GM21737 (cell line): ENCODE data around the gene ASXL3.

Experiments
- ATAC-seq: cut with Tn5 transposase; IDR thresholded peaks from one replicate; pipeline ENCODE4 v1.9.1; 2021; ENCODE audit warnings: mild to moderate bottlenecking, moderate library complexity; ENCODE audit not compliant: unreplicated experiment

The ASXL3 gene

DNA sequence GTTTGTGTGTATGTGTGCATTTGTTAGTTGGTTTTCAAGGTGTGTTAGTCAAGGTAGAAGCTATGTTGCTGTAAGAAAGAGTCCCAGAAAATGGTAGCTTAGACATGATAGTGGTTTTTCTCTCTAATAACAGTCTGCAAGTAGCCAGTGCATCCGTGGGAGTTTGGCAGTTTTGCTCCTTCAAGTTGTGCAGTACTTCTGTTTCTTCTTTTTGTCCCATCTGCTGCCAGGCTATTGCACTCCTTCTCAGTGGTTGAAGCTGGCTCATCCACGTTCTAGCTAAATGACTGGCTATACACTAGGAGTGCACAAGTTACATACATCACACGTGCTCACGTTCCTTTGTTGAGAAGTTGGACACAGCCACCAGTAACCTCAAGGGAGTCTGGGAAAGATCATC, 134.7 kb downstream of the ASXL3 start:
- no peak for ATAC-seq

- no peak for ATAC-seq
Observed at GRCh38 chr18:33716061-33716683, 138.2 kb downstream of the ASXL3 start.

GRCh38 chr18:33717339-33717738, 139.3 kb downstream of the ASXL3 start:
- no peak for ATAC-seq

DNA sequence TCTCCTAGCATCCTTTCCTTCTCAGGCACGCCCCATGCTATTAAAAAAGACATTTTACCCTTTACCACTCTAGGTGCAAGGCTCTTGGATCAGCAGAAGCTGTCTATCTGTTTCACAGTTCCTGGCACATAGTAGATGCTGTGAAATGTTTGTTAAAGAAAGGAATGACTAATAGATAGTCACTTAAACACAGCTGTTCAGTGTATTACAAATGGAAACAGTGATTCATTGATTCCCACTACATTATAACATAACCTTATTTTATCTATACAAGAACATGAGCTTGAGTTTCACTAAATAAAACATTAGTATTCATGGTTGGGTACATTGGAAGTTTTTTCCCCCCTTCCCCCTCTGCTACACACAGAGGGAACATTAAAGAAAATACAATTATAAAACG, 142.1 kb downstream of the ASXL3 start:
- no peak for ATAC-seq

DNA sequence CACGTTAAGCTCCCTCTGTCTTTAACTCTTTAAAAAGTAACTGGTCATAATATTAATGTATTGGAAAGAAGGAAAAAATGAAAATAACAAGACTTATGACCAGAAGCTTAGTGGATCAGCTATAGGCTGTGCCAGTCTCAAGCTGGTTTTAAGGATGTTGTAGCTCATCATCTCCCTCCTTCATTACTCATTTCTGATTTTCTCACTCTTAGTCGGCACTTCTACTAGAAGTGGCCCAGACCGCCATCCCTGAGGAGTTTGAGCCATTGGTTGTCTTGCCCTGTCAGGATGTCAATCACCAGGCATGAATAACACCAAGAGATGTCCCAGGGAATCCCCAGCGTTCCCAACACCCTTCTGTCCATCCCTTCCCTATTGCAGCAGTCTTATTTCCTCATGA, 151.5 kb downstream of the ASXL3 start:
- ATAC-seq: no peak

GRCh38 chr18:33733376-33733775, 155.4 kb downstream of the ASXL3 start:
- ATAC-seq: no peak

GRCh38 chr18:33735428-33735827, 157.4 kb downstream of the ASXL3 start:
- ATAC-seq: no peak

- ATAC-seq: no peak
Observed at GRCh38 chr18:33741760-33742159, 163.7 kb downstream of the ASXL3 start.

DNA sequence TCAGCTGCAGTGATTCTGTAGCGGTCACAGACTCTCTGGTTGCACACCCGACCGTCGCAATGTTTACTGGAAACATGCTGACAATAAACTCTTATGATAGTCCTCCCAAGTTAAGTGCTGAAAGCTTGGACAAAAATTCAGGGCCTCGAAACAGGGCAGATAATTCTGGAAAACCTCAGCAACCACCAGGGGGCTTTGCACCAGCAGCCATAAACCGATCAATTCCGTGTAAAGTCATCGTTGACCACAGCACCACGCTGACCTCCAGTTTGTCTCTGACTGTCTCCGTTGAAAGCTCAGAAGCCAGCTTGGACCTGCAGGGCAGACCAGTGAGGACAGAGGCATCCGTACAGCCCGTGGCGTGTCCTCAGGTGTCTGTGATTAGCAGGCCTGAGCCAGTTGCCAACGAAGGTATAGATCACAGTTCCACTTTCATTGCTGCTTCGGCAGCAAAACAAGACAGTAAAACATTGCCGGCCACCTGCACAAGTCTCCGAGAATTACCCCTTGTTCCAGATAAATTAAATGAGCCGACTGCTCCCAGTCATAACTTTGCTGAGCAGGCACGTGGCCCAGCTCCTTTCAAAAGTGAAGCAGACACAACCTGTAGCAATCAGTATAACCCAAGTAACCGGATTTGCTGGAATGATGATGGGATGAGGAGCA, 166.1 kb downstream of the ASXL3 start:
- no peak for ATAC-seq

- ATAC-seq: no peak
Observed at GRCh38 chr18:33745151-33745795, 167.3 kb downstream of the ASXL3 start.

DNA sequence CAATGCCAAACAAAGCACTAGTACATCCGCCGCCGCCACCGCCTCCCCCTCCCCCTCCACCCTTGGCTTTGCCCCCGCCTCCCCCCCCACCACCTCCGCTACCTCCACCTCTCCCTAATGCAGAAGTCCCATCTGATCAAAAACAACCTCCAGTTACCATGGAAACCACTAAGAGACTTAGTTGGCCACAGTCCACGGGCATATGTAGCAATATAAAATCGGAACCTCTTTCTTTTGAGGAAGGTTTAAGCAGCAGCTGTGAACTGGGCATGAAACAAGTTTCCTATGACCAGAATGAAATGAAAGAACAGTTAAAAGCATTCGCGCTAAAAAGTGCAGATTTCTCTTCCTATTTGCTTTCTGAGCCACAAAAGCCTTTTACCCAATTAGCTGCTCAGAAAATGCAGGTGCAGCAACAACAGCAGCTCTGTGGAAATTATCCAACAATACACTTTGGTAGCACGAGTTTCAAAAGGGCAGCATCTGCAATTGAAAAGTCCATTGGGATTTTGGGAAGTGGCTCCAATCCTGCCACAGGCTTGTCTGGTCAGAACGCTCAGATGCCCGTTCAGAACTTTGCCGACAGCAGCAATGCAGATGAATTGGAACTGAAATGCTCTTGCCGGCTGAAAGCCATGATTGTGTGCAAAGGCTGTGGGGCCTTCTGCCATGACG, 168.0 kb downstream of the ASXL3 start:
- no peak for ATAC-seq

- ATAC-seq: no peak
Observed at GRCh38 chr18:33749834-33750233, 171.8 kb downstream of the ASXL3 start.

DNA sequence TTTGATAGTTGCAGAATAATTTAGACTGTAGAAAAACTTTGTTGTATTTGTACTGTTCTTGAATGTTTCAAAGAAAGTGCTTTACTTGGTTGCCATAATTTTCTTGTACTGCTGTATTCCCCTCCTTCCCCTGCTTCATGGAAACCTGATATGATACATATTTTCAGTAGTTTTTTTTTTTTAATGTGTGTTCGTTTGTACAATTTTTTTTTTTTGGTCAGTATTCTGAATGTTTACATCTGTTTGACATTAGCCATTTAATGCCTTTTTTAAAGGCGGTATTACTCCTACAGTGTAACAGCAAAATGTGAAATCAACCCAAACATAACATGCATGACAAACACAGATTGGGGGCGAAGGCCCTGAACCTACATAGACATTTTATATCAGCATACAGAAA, 172.3 kb downstream of the ASXL3 start:
- ATAC-seq: no peak

GRCh38 chr18:33751613-33752221, 173.7 kb downstream of the ASXL3 start:
- no peak for ATAC-seq

GRCh38 chr18:33755391-33755790, 177.4 kb downstream of the ASXL3 start:
- no peak for ATAC-seq

DNA sequence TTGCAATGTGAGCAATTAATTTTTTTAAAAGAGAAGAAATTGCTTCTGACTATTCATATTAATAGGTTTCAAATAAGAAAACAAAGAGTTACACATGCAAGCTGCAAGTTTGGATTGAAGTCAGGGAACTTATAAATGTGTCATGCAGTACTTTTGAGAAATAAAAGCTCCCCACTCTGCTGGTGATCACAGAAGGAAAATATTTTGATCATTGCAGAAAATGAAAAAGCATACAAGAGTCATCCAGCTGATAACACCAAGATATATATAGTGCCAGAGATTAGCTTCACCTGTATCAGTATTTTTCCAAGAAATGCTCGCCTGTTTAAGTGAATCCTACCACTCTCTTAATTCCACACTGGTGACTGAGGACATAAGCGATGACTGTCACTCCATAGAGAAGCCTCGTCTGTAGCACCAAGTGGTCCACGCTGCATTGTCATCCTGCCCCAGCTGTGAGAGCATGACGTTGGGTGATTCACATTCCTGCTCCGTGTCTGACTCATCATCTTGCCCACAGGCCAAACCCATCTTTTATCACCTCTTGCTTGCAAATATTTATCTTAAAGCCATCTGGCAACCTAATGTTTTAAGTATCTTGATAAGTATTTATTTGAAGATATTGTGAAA, 178.0 kb downstream of the ASXL3 start:
- ATAC-seq: no peak

DNA sequence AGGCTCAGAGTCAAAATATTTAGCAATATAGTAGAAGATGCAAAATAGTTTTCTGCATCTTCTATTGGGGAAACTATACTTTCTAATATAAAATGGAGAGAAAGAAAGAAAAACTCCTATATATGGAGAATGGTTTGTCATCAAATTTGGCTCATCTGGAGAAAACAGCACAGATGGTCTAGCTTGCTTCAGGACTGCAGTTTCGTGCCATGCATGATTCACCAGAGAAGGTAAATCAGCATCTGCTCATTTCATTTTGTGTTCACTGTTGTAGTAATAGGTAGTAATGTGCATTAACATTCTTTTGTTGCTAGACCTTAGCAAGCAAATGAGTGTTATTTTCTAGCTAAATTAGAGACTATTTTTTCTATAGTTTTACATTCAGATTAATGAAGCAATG, 179.0 kb downstream of the ASXL3 start:
- ATAC-seq: no peak

- no peak for ATAC-seq
Observed at GRCh38 chr18:33761363-33761762, 183.3 kb downstream of the ASXL3 start.

- no peak for ATAC-seq
Observed at GRCh38 chr18:33781429-33781828, 203.4 kb downstream of the ASXL3 start.
